H9 (cell line): ENCODE measurements around the gene LRCH1. TPM values are rescaled to one million over a fixed set of nuclear protein-coding genes. Genes with fewer than 3 reads are reported as not detected.

Source experiments
- DNase-seq: peaks from one replicate; pipeline ENCODE4 v3.0.0-alpha.2; 2017
- H2AFZ ChIP-seq: one replicate; pipeline ENCODE4 v1.6.1; 2013; ENCODE audit warnings: mild to moderate bottlenecking, low read length, control low read depth, moderate library complexity
- H2AK5ac ChIP-seq: 2 replicates; pipeline ENCODE4 v1.6.1; 2013; ENCODE audit warnings: low read length, control low read depth, mixed read lengths; ENCODE audit not compliant: insufficient read length
- H2BK120ac ChIP-seq: one replicate; pipeline ENCODE4 v1.6.1; 2013; ENCODE audit warnings: low read depth, mild to moderate bottlenecking, low read length, control low read depth, inconsistent platforms; ENCODE audit not compliant: poor library complexity, severe bottlenecking
- H2BK12ac ChIP-seq: 2 replicates; pipeline ENCODE4 v1.6.1; 2013; ENCODE audit warnings: low read length, control low read depth, mixed read lengths, low read depth; ENCODE audit not compliant: insufficient read length
- H2BK15ac ChIP-seq: 2 replicates; pipeline ENCODE4 v1.6.1; 2013; ENCODE audit warnings: low read depth, low read length, control low read depth
- H2BK20ac ChIP-seq: one replicate; pipeline ENCODE4 v1.6.1; 2013; ENCODE audit warnings: low read depth, mild to moderate bottlenecking, low read length, control low read depth, inconsistent platforms; ENCODE audit not compliant: poor library complexity, severe bottlenecking
- H2BK5ac ChIP-seq: 2 replicates; pipeline ENCODE4 v1.6.1; 2013; ENCODE audit warnings: low read length, control low read depth, mixed read lengths; ENCODE audit not compliant: insufficient read length
- H3K14ac ChIP-seq: 2 replicates; pipeline ENCODE4 v1.6.1; 2013; ENCODE audit warnings: low read length, control low read depth; ENCODE audit not compliant: insufficient read depth
- H3K18ac ChIP-seq: 2 replicates; pipeline ENCODE4 v1.6.1; 2013; ENCODE audit warnings: low read depth, mild to moderate bottlenecking, mixed read lengths, low read length, control low read depth; ENCODE audit not compliant: insufficient read length
- H3K23ac ChIP-seq: 2 replicates; pipeline ENCODE4 v1.6.1; 2013; ENCODE audit warnings: low read length, control low read depth, mixed read lengths, low read depth; ENCODE audit not compliant: insufficient read length
- H3K23me2 ChIP-seq: 2 replicates; pipeline ENCODE4 v1.6.1; 2013; ENCODE audit warnings: low read depth, mild to moderate bottlenecking, mixed read lengths, low read length, control low read depth; ENCODE audit not compliant: insufficient read length, poor library complexity, severe bottlenecking
- H3K27ac ChIP-seq: 2 replicates; pipeline ENCODE4 v1.5.1; 2013; ENCODE audit warnings: low read length, control low read depth, mixed read lengths, low read depth; ENCODE audit not compliant: insufficient read length
- H3K27me3 ChIP-seq: 2 replicates; pipeline ENCODE4 v1.6.1; 2013; ENCODE audit warnings: low read length, control low read depth, inconsistent platforms; ENCODE audit not compliant: insufficient read depth
- H3K4ac ChIP-seq: 2 replicates; pipeline ENCODE4 v1.6.1; 2013; ENCODE audit warnings: low read depth, mild to moderate bottlenecking, control low read depth, inconsistent platforms, low read length, moderate library complexity
- H3K4me1 ChIP-seq: 2 replicates; pipeline ENCODE4 v1.6.1; 2013; ENCODE audit warnings: low read length, control low read depth, inconsistent platforms; ENCODE audit not compliant: insufficient read depth
- H3K4me2 ChIP-seq: 2 replicates; pipeline ENCODE4 v1.6.1; 2013; ENCODE audit warnings: low read length, control low read depth, mixed read lengths; ENCODE audit not compliant: insufficient read length, insufficient read depth
- H3K56ac ChIP-seq: 2 replicates; pipeline ENCODE4 v1.6.1; 2013; ENCODE audit warnings: low read depth, mild to moderate bottlenecking, mixed read lengths, low read length, control low read depth; ENCODE audit not compliant: insufficient read length
- H3K79me1 ChIP-seq: 2 replicates; pipeline ENCODE4 v1.6.1; 2013; ENCODE audit warnings: low read depth, mild to moderate bottlenecking, moderate library complexity, low read length, control low read depth, inconsistent platforms; ENCODE audit not compliant: insufficient read depth, poor library complexity, severe bottlenecking
- H3K79me2 ChIP-seq: 2 replicates; pipeline ENCODE4 v1.6.1; 2013; ENCODE audit warnings: low read length, control low read depth, inconsistent platforms; ENCODE audit not compliant: insufficient read depth
- H3K9ac ChIP-seq: 2 replicates; pipeline ENCODE4 v1.6.1; 2013; ENCODE audit warnings: low read length, control low read depth, mixed read lengths; ENCODE audit not compliant: insufficient read length; ENCODE audit errors: extremely low read depth
- H3K9me3 ChIP-seq: one replicate; pipeline ENCODE4 v1.6.1; 2013; ENCODE audit warnings: low read depth, low read length, inconsistent platforms; ENCODE audit not compliant: control insufficient read depth
- H3T11ph ChIP-seq: one replicate; pipeline ENCODE4 v1.6.1; 2013; ENCODE audit warnings: mild to moderate bottlenecking, low read length, control low read depth, inconsistent platforms
- H4K20me1 ChIP-seq: one replicate; pipeline ENCODE4 v1.6.1; 2013; ENCODE audit not compliant: control insufficient read depth, insufficient read length, insufficient read depth
- H4K5ac ChIP-seq: 2 replicates; pipeline ENCODE4 v1.6.1; 2013; ENCODE audit warnings: low read depth, mild to moderate bottlenecking, mixed read lengths, low read length, control low read depth; ENCODE audit not compliant: insufficient read length
- H4K8ac ChIP-seq: replicated peaks from 2 replicates; pipeline ENCODE4 v1.6.1; 2013; ENCODE audit warnings: low read length, control low read depth, mixed read lengths, low read depth; ENCODE audit not compliant: insufficient read length
- H4K91ac ChIP-seq: 2 replicates; pipeline ENCODE4 v1.6.1; 2013; ENCODE audit warnings: low read depth, mild to moderate bottlenecking, moderate library complexity, mixed read lengths, low read length, control low read depth; ENCODE audit not compliant: insufficient read length
- H3K27ac Mint-ChIP-seq, 3 experiments: 2 replicates in 2 of 3; 3 replicates in 1 of 3; pipeline ENCODE4 v1.8.0; 2020 to 2021; ENCODE audit warnings: mixed read lengths in 3 of 3, mild to moderate bottlenecking in 1 of 3, moderate library complexity in 1 of 3
- H3K27me3 Mint-ChIP-seq: 2 replicates; pipeline ENCODE4 v1.8.0; 2021; ENCODE audit warnings: low read depth, mild to moderate bottlenecking, moderate library complexity, mixed read lengths
- H3K36me3 Mint-ChIP-seq, 3 experiments: 2 replicates in 2 of 3; 3 replicates in 1 of 3; pipeline ENCODE4 v1.8.0; 2020 to 2021; ENCODE audit warnings: low read depth in 3 of 3, mixed read lengths in 3 of 3; ENCODE audit not compliant: insufficient read depth in 1 of 3
- H3K4me1 Mint-ChIP-seq, 2 experiments: 2 replicates each; pipeline ENCODE4 v1.8.0; 2020; ENCODE audit warnings: mixed read lengths in 2 of 2
- H3K4me3 Mint-ChIP-seq, 2 experiments: 2 replicates in 1 of 2; 3 replicates in 1 of 2; pipeline ENCODE4 v1.8.0; 2020 to 2021; ENCODE audit warnings: mild to moderate bottlenecking in 2 of 2, mixed read lengths in 2 of 2, moderate library complexity in 1 of 2
- H3K9me3 Mint-ChIP-seq, 2 experiments: 2 replicates in 1 of 2; 3 replicates in 1 of 2; pipeline ENCODE4 v1.8.0; 2020; ENCODE audit warnings: mild to moderate bottlenecking in 2 of 2, mixed read lengths in 2 of 2, moderate library complexity in 1 of 2
- WGBS: extraction: QIAGEN DNeasy Blood & Tissue Kit; methylation state at CpG from one replicate; pipeline ENCODE4 v1.1.7; 2013; ENCODE audit warnings: missing lambda C conversion rate, low lambda C conversion rate, mixed read lengths; ENCODE audit not compliant: insufficient read length; ENCODE audit errors: extremely low coverage; 5-methylcytosine and 5-hydroxymethylcytosine counted together
- total RNA-seq: library from RNA; stranded (reverse); gene quantifications from 2 replicates; pipeline ENCODE4 v1.2.1, GENCODE V29; 2021
- TF ChIP-seq, protein P1 (sequence below): fragments of 200-600 bp; sonication (generic); conservative IDR thresholded peaks from 3 replicates; pipeline ENCODE4 v1.8.0; 2021; ENCODE audit warnings: antibody characterized with exemption, mild to moderate bottlenecking

The LRCH1 gene
- total RNA-seq, 1 experiment from 2014 or later: 8.0 TPM

DNA sequence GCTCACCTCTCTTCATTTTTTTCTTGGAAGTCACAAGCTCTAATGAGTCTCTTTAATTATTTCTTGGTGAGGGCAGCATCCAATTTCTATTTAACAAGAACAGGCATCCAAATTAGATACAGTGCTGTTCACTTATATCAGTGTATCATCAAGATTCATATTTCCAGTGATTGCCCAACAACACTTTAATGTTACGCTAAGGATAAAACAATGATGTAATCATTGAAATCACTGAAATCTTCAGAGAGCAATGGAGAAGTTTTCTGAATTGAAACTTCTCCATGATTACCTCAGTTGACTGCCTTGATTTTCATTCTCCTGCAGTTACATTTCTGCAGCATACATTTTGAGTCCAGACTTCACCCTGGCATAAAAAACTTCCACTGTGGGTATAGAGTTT, 17.1 kb upstream of the LRCH1 start:
- no peaks in the 10 kb centered on the region for H3K4me1 ChIP-seq
- H2BK12ac ChIP-seq: no peak overlapping the region
- H3K27me3 ChIP-seq: no peaks in the 10 kb centered on the region
- TF ChIP-seq, protein P1, sequence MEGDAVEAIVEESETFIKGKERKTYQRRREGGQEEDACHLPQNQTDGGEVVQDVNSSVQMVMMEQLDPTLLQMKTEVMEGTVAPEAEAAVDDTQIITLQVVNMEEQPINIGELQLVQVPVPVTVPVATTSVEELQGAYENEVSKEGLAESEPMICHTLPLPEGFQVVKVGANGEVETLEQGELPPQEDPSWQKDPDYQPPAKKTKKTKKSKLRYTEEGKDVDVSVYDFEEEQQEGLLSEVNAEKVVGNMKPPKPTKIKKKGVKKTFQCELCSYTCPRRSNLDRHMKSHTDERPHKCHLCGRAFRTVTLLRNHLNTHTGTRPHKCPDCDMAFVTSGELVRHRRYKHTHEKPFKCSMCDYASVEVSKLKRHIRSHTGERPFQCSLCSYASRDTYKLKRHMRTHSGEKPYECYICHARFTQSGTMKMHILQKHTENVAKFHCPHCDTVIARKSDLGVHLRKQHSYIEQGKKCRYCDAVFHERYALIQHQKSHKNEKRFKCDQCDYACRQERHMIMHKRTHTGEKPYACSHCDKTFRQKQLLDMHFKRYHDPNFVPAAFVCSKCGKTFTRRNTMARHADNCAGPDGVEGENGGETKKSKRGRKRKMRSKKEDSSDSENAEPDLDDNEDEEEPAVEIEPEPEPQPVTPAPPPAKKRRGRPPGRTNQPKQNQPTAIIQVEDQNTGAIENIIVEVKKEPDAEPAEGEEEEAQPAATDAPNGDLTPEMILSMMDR: no peak
- H3K9me3 ChIP-seq: no peaks in the 10 kb centered on the region
- no peak overlapping the region for H3K23ac ChIP-seq
- H3K9me3 Mint-ChIP-seq: no peaks in the 10 kb centered on the region
- no peak overlapping the region for H3K4me2 ChIP-seq
- H3K27me3 Mint-ChIP-seq: no peaks in the 10 kb centered on the region; the same call in 1 of the 2 replicates
- H3K23me2 ChIP-seq: no peaks in the 10 kb centered on the region
- no peak overlapping the region for H3K4me3 Mint-ChIP-seq
- H2BK5ac ChIP-seq: no peak overlapping the region
- H2BK20ac ChIP-seq: no peak overlapping the region
- no peak overlapping the region for H3K18ac ChIP-seq
- H3K36me3 Mint-ChIP-seq: no peaks in the 10 kb centered on the region
- no peak overlapping the region for H2BK15ac ChIP-seq
- no peak overlapping the region for H4K91ac ChIP-seq
- no peak overlapping the region for H3K14ac ChIP-seq
- H3K9ac ChIP-seq: no peak overlapping the region
- H2AFZ ChIP-seq: no peak overlapping the region
- H3T11ph ChIP-seq: no peak overlapping the region
- no peak overlapping the region for H2BK120ac ChIP-seq
- no CpG with 5 or more reads among the region's 1 CpG for WGBS
- H4K20me1 ChIP-seq: no peaks in the 10 kb centered on the region
- H3K4me1 Mint-ChIP-seq: no peaks in the 10 kb centered on the region
- H4K8ac ChIP-seq: no peak overlapping the region
- no peak overlapping the region for H3K56ac ChIP-seq
- H4K5ac ChIP-seq: no peak overlapping the region
- H2AK5ac ChIP-seq: no peak overlapping the region
- H3K79me2 ChIP-seq: no peaks in the 10 kb centered on the region
- H3K27ac ChIP-seq: no peak overlapping the region
- no peak overlapping the region for H3K27ac Mint-ChIP-seq
- no peak overlapping the region for H3K4ac ChIP-seq
- no peak for DNase-seq
- H3K79me1 ChIP-seq: no peaks in the 10 kb centered on the region
